Tibial nerve (tissue), 4 donors: ENCODE results near the gene HEG1. TPM values are rescaled to one million over a fixed set of nuclear protein-coding genes. Genes with fewer than 3 reads are reported as not detected.

Source experiments
- DNase-seq, 2 donors: peaks; one replicate each; pipeline ENCODE4 v3.0.0-alpha.2; 2019; ENCODE audit warnings: low spot score in 2 of 2
- H3K27ac ChIP-seq, 4 donors: fragments of 200-600 bp; sonication (generic) in 3 of 4; one replicate each; pipeline ENCODE4 v1.5.1; 2017 to 2019; ENCODE audit warnings: mild to moderate bottlenecking in 1 of 4
- H3K27me3 ChIP-seq, 2 donors: fragments of 200-600 bp; sonication (generic) in 1 of 2; one replicate each; pipeline versions ENCODE4 v1.5.1 to v1.6.0; 2017 to 2019
- H3K36me3 ChIP-seq, 3 donors: fragments of 200-600 bp; sonication (generic); one replicate each; pipeline ENCODE4 v1.5.1; 2018 to 2019
- H3K4me1 ChIP-seq, 4 donors: fragments of 200-600 bp; sonication (generic) in 3 of 4; one replicate each; pipeline ENCODE4 v1.5.1; 2017 to 2019
- H3K4me3 ChIP-seq, 4 donors: fragments of 200-600 bp; sonication (generic) in 3 of 4; one replicate each; pipeline ENCODE4 v1.5.1; 2017 to 2019; ENCODE audit warnings: mild to moderate bottlenecking in 1 of 4, moderate library complexity in 1 of 4
- H3K9me3 ChIP-seq, 4 donors: fragments of 200-600 bp; sonication (generic) in 3 of 4; one replicate each; pipeline ENCODE4 v1.5.1; 2017 to 2019
- EP300 ChIP-seq, 2 donors: sonication (generic); formaldehyde crosslinking; IDR thresholded peaks; one replicate each; pipeline ENCODE4 v1.6.1; 2017; ENCODE audit warnings: antibody characterized with exemption in 2 of 2, mild to moderate bottlenecking in 1 of 2
- POLR2A ChIP-seq, 2 donors: fragments of 450-650 bp; IDR thresholded peaks; one replicate each; pipeline ENCODE4 v1.6.1; 2017; ENCODE audit warnings: antibody characterized with exemption in 2 of 2, mild to moderate bottlenecking in 2 of 2, moderate library complexity in 2 of 2
- WGBS, 2 donors: methylation state at CpG; one replicate each; pipeline ENCODE4 v1.1.5; 2018; 5-methylcytosine and 5-hydroxymethylcytosine counted together
- total RNA-seq, 4 donors: library from RNA; depleted of rRNA; stranded (reverse); fragments of >200 nt; gene quantifications; one replicate each; pipeline ENCODE4 v1.1.0, GENCODE V29; 2016
- TF ChIP-seq, protein P1 (sequence below), 5 experiments: fragments of 200-600 bp in 3 of 5; fragments of 450-650 bp in 2 of 5; sonication (generic) in 3 of 5; IDR thresholded peaks; one replicate each; pipeline ENCODE4 v1.5.1; 2016 to 2019; ENCODE audit warnings: antibody characterized with exemption in 5 of 5, mild to moderate bottlenecking in 3 of 5, moderate library complexity in 2 of 5

Gene HEG1
- total RNA-seq, 4 donors from 2014 or later = 26.8 to 59.1 (median 42.5) TPM

DNA sequence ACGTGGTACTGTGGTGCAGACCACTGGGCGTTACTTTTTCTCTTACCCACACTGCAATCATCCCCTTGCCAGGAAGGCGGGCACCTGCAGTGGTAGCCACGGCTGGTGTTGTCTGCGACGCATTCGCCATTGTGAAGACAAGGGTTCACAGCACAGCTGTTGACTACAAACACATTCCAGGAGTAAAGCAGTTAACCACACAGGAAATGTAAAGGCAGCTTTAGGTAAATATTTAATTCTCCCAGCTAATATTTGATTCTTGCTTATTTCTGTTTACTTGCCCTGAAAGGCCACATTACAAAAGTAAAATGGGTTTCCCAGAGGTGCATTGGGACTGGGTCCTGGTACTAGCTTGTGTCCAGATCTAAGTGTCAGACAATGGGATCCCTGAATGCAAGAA is 45.4 kb downstream of the HEG1 start:
- Histone ChIP-seq H3K27me3 (no peaks in the 10 kb centered on the region), H3K4me1 (peaks cover 0 to 5% (median 0%) of the 10 kb centered on the region in 4 donors), H3K9me3 (no peaks in the 10 kb centered on the region), H3K27ac (no peak overlapping the region), H3K36me3 (peaks cover 0 to 90% (median 2%) of the 10 kb centered on the region in 3 donors), H3K4me3 (no peak overlapping the region)
- DNase-seq = no peak
- TF ChIP-seq, protein P1, sequence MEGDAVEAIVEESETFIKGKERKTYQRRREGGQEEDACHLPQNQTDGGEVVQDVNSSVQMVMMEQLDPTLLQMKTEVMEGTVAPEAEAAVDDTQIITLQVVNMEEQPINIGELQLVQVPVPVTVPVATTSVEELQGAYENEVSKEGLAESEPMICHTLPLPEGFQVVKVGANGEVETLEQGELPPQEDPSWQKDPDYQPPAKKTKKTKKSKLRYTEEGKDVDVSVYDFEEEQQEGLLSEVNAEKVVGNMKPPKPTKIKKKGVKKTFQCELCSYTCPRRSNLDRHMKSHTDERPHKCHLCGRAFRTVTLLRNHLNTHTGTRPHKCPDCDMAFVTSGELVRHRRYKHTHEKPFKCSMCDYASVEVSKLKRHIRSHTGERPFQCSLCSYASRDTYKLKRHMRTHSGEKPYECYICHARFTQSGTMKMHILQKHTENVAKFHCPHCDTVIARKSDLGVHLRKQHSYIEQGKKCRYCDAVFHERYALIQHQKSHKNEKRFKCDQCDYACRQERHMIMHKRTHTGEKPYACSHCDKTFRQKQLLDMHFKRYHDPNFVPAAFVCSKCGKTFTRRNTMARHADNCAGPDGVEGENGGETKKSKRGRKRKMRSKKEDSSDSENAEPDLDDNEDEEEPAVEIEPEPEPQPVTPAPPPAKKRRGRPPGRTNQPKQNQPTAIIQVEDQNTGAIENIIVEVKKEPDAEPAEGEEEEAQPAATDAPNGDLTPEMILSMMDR (IDR thresholded peaks at IDR 0.05) = no peak
- TF ChIP-seq POLR2A (IDR thresholded peaks at IDR 0.05) (no peak), EP300 (IDR thresholded peaks at IDR 0.05) (no peak)
- 93 to 95% methylated on average over 7 of the region's 7 CpGs for WGBS, 2 donors

DNA sequence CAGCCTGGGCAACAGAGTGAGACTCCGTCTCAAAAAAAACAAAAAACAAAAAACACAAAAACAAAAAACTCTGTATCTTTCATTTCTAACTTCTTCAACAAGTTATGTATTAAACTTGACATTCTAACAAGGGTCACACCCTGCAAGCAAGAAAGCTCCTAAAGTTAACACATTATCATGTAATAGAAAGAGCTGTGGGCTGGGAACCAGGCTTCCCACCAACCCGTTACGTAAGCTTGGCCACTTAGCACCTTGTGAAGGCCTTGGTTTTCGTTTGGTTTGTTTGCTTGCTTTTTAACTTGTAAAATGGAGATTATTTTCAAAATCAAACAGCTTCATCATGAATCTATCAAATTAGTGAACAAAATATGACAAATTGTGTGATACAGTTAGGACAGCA is 47.0 kb downstream of the HEG1 start:
- DNase-seq = no peak
- Histone ChIP-seq H3K36me3 (peaks cover 0 to 87% (median 2%) of the 10 kb centered on the region in 3 donors), H3K27me3 (no peaks in the 10 kb centered on the region), H3K27ac (no peak overlapping the region), H3K4me3 (no peak overlapping the region), H3K4me1 (peaks cover 0 to 10% (median 2%) of the 10 kb centered on the region in 4 donors), H3K9me3 (no peaks in the 10 kb centered on the region)
- TF ChIP-seq EP300 (IDR thresholded peaks at IDR 0.05) = no peak
- no peak for TF ChIP-seq POLR2A (IDR thresholded peaks at IDR 0.05)
- TF ChIP-seq, protein P1 (IDR thresholded peaks at IDR 0.05) = no peak
- WGBS, 2 donors = 88 to 90% methylated on average over 4 of the region's 4 CpGs

DNA sequence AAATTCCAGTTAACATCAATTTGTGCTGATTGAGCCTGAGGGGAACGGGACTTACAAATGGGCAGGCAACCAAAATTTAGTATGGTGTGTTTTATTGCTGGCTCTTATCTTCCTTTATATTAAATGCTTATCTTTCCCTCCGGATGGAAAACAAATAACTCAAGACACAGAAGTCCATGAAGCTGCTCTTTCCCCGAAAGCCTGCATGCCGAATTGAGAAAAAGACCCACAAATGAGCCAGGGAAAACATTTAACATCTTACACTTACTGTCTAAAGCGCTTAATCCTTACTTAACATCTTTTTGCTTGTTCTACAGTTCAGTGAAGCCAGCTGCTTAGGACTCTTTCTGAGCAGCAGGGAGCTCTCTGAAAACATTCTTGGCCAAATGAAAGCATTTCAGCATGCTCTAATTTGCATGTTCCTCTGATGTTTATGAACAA is 49.5 kb downstream of the HEG1 start:
- TF ChIP-seq EP300 (IDR thresholded peaks at IDR 0.05) = no peak
- TF ChIP-seq POLR2A (IDR thresholded peaks at IDR 0.05) = no peak
- TF ChIP-seq, protein P1 (IDR thresholded peaks at IDR 0.05) = no peak
- Histone ChIP-seq H3K36me3 (peaks cover 0 to 85% (median 2%) of the 10 kb centered on the region in 3 donors), H3K27me3 (no peaks in the 10 kb centered on the region), H3K9me3 (no peaks in the 10 kb centered on the region), H3K4me1 (peaks cover 0 to 29% (median 10%) of the 10 kb centered on the region in 4 donors), H3K27ac (no peak overlapping the region), H3K4me3 (no peak overlapping the region)
- WGBS, 2 donors = 83 to 88% methylated on average over 5 of the region's 5 CpGs
- DNase-seq = no peak

DNA sequence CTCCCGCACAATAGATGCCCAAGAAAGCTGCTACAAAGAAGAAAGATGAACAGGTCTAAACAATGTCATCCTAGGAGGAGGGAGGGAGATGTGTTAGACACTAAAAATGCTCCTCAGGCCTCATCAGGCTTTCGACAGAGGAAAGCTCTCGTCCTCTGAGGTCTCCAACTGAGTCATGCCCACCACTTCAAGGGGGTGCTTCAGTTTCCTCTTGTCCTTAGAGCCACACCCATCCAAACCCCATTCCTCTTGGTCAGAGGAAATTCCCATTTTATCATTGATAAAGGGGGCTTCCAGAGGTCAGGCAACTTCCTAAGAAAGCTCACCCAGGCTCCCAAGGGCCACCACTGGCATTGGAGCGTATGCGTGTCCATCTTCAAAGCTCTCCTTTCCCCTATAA is 50.1 kb downstream of the HEG1 start:
- H3K4me1 ChIP-seq = peaks cover 0 to 29% (median 10%) of the 10 kb centered on the region in 4 donors
- no peaks in the 10 kb centered on the region for H3K9me3 ChIP-seq
- no peak for DNase-seq
- no peaks in the 10 kb centered on the region for H3K27me3 ChIP-seq
- no peak overlapping the region for H3K27ac ChIP-seq
- WGBS, 2 donors = 87% methylated on average over 5 of the region's 5 CpGs
- TF ChIP-seq, protein P1 (IDR thresholded peaks at IDR 0.05) = no peak
- TF ChIP-seq EP300 (IDR thresholded peaks at IDR 0.05) (no peak), POLR2A (IDR thresholded peaks at IDR 0.05) (no peak)
- H3K36me3 ChIP-seq = peaks cover 0 to 85% (median 2%) of the 10 kb centered on the region in 3 donors
- H3K4me3 ChIP-seq = no peak overlapping the region

DNA sequence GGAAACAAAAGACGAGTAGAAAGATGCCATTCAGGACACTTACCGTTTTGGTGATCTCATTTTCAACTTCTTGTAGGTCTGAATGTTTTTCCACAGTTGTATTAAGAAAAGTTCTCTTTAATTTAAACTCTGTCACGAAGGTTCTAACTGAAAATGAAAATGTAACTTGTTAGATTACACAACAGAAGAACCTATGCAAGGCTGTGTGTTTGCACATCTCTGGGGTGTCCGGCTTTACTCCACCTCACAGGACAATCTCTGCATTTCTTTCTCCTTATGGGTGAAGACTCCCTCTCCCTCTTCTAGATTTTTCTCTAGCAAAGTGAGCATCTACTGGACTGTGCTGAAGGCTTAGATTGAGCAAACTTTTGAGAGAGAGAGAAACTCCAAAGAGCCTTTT is 50.6 kb downstream of the HEG1 start:
- peaks cover 0 to 85% (median 2%) of the 10 kb centered on the region in 3 donors for H3K36me3 ChIP-seq

More for the DNA sequence above, 50.6 kb downstream of the HEG1 start:
- Histone ChIP-seq H3K27ac (no peak overlapping the region), H3K9me3 (no peaks in the 10 kb centered on the region), H3K4me1 (peaks cover 0 to 29% (median 10%) of the 10 kb centered on the region in 4 donors), H3K4me3 (no peak overlapping the region), H3K27me3 (no peaks in the 10 kb centered on the region)
- no peak for DNase-seq
- TF ChIP-seq, protein P1 (IDR thresholded peaks at IDR 0.05) = no peak
- TF ChIP-seq EP300 (IDR thresholded peaks at IDR 0.05) (no peak), POLR2A (IDR thresholded peaks at IDR 0.05) (no peak)
- WGBS, 2 donors = 67 to 68% methylated on average over 4 of the region's 4 CpGs
